Measurements from ENCODE around the gene HHLA2.
"Not testable (repeated sequence)": the region's sequence is repeated elsewhere in the genome, so short reads cannot be mapped to it uniquely, and the experiment has no call there.

HHLA2 gene

DNA sequence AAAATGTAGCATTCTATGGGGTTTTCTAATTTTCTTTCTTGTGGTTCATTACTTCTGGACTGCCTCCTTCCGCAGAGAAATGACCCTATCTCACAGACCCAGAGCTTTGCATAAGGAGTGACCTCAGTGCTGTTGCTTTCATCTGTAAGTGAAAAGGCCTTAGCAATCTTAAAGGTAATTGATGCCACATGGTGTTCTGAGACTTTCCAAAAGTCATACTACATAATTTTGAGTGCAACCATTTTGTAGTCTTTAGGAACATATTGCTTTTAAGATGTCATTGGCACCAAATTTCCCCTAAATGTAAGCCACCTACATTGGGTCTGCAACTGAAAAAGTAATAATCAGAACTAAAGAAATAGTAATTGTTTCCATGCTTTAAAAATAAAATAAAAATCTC lies 9.2 kb upstream of the HHLA2 start:
- H3K4me3 ChIP-seq (ENCODE audit: low read depth, low read length) = no peak overlapping the region
- in situ Hi-C loops (cut with HindIII; ENCODE audit: low sequenced_read_pairs) = no loop called here

DNA sequence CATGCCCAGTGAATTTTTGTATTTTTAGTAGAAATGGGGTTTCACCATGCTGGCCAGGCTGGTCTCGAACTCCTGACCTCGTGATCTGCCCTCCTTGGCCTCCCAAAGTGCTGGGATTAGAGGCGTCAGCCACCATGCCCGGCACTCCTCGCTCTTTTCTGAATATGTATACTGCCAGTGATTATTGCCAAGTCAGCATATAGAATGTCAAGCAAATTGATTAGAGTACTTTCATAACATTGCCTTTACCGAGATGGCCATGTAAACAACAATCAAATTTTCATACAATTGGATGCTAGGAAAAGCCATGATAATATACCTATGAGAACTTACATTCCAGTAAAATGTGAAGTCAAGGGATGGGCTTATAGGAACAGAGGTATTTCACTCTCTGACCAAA lies 8.2 kb upstream of the HHLA2 start:
- in situ Hi-C loops (cut with HindIII; ENCODE audit: low sequenced_read_pairs); H3K4me3 ChIP-seq (ENCODE audit: low read depth, low read length); DNase-seq (ENCODE audit: low read depth): not testable (repeated sequence)

More for the DNA sequence above, 9.2 kb upstream of the HHLA2 start:
- DNase-seq (ENCODE audit: low read depth) = no peak
- TF ChIP-seq, protein P1, sequence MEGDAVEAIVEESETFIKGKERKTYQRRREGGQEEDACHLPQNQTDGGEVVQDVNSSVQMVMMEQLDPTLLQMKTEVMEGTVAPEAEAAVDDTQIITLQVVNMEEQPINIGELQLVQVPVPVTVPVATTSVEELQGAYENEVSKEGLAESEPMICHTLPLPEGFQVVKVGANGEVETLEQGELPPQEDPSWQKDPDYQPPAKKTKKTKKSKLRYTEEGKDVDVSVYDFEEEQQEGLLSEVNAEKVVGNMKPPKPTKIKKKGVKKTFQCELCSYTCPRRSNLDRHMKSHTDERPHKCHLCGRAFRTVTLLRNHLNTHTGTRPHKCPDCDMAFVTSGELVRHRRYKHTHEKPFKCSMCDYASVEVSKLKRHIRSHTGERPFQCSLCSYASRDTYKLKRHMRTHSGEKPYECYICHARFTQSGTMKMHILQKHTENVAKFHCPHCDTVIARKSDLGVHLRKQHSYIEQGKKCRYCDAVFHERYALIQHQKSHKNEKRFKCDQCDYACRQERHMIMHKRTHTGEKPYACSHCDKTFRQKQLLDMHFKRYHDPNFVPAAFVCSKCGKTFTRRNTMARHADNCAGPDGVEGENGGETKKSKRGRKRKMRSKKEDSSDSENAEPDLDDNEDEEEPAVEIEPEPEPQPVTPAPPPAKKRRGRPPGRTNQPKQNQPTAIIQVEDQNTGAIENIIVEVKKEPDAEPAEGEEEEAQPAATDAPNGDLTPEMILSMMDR (IDR thresholded peaks at IDR 0.05; ENCODE audit: low read depth, low read length, missing control alignments) = no peak

DNA sequence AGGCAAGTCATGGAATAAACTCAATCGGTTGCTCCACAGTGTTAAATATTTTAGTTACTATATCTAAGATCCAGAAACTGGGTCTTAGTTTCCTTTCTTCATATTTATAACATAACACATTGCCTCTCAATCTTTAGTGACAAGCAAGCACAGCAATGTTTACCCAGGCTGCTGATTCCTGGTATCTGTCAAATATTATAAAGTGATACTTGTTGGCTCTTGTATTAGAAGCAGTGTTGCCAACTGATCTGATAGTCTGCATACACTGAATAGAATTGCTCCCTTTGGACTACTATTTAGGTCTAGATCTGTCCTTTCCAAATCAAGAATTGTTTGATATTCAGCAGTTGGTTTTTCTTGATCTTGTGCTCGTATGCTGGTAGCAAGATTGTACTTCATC lies 7.2 kb upstream of the HHLA2 start:
- TF ChIP-seq, protein P1 (IDR thresholded peaks at IDR 0.05; ENCODE audit: low read depth, low read length, missing control alignments) = no peak
- in situ Hi-C loops (cut with HindIII; ENCODE audit: low sequenced_read_pairs) = no loop called here

DNA sequence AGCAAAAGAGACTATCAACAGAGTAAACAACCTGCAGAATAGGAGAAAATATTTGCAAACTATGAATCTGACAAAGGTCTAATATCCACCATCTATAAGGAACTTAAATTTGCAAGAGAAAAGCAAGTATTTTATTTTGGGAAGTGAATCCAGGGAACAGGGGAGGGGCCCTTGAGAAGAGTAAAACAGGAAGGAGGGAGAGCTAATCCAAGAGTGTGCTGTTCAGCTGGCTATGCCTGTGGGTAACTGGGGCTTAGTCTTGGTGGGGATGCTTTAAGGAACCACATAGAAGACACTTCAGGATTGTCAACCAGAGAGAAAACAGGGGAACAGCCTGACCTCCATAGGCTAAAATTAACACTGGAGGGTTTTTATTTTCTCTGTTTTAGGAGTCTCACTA lies 3.9 kb upstream of the HHLA2 start:
- no peak for DNase-seq (ENCODE audit: low read depth)
- no peak overlapping the region for H3K4me3 ChIP-seq (ENCODE audit: low read depth, low read length)
- TF ChIP-seq, protein P1 (IDR thresholded peaks at IDR 0.05; ENCODE audit: low read depth, low read length, missing control alignments) = no peak
- in situ Hi-C loops (cut with HindIII; ENCODE audit: low sequenced_read_pairs) = no loop called here

More for the DNA sequence above, 7.2 kb upstream of the HHLA2 start:
- DNase-seq (ENCODE audit: low read depth) = no peak
- H3K4me3 ChIP-seq (ENCODE audit: low read depth, low read length) = no peak overlapping the region

DNA sequence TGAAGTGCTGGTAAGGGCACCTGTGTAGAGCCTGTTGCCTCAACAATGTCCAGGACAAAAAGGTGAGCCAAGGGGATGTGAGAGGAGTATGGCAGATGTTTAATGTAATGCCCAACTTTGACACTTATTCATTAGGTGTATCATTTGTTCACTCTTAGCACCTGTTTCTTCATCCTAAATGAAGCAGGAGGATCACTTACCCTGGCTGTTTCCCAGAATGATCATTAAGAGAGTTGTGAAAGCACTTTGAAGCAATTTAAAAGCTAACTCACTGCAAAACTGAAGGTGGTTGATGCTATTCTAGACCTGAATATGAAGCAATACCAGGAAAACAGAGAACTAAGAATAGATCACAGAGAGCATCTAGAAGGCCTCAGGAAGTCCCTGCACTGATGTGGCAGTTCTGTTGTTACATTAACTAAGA lies 3.4 kb upstream of the HHLA2 start:
- no peak for DNase-seq (ENCODE audit: low read depth)
- H3K4me3 ChIP-seq (ENCODE audit: low read depth, low read length) = no peak overlapping the region
- TF ChIP-seq, protein P1 (IDR thresholded peaks at IDR 0.05; ENCODE audit: low read depth, low read length, missing control alignments) = no peak
- in situ Hi-C loops (cut with HindIII; ENCODE audit: low sequenced_read_pairs) = no loop called here

DNA sequence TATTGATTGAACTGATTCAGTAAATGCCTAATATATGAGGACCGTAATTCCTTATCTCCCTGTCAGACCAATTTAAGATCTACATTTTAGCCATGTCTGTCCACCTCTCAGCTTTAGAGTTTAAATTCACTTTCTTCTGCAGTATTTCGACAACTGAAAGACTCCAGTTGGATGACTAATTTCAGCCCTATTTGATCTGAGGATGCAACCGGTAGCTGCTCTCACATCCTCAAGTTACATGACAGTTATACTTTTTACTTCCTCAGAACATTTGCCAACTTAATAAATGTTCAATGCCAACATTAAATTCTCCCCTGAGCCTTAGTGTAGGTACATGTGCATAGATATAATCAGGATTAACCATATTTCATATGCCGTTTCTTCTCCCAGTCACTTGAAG lies 2.5 kb upstream of the HHLA2 start:
- no peak for DNase-seq (ENCODE audit: low read depth)
- in situ Hi-C loops (cut with HindIII; ENCODE audit: low sequenced_read_pairs) = no loop called here
- no peak overlapping the region for H3K4me3 ChIP-seq (ENCODE audit: low read depth, low read length)
- TF ChIP-seq, protein P1 (IDR thresholded peaks at IDR 0.05; ENCODE audit: low read depth, low read length, missing control alignments) = no peak

DNA sequence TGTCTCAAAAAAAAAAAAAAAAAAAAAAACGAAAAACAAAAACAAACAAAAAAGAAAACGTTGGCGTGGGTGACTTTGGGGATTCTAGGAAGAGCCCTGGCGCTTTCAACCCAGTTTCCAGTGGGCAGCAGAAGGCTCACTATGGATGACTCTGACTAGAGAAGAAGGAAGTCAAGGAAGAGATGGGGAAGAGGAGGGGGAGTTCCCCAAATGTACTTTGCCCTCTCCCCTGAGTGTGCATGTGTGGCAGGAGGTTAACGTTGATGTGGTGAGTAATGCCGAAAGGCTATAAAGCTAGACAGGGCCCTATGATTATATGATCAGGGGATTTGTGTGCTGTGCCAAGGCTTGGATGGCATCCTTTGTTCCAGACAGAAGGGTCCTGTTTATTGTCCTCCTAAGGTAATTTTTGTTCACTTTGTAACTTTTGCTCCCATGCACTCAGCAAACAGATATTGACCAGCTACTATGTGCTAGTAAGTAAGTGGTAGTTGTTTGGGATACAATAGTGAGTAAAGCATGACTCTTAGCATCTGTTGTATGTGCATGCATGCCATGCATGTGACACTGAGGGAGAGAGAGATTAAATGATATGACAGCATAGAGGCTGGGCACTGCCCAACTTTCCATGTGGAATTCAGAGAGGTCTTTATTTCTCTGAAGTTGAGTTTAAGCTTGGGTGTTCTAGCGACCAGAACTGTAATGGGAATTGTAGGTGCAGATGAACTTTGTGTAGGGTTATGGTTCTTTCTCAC lies 750 bp upstream of the HHLA2 start:
- TF ChIP-seq, protein P1 (IDR thresholded peaks at IDR 0.05; ENCODE audit: low read depth, low read length, missing control alignments) = no peak
- no peak for DNase-seq (ENCODE audit: low read depth)
- in situ Hi-C loops (cut with HindIII; ENCODE audit: low sequenced_read_pairs) = no loop called here
- no peak overlapping the region for H3K4me3 ChIP-seq (ENCODE audit: low read depth, low read length)

Data from astrocyte of the cerebellum (primary cell).